HG03103 (cell line): ENCODE results near the gene POLR2H.

Experiments
- ATAC-seq: cut with Tn5 transposase; IDR thresholded peaks from one replicate; pipeline ENCODE4 v1.9.1; 2021; ENCODE audit warnings: low read depth; ENCODE audit not compliant: unreplicated experiment

POLR2H gene

DNA sequence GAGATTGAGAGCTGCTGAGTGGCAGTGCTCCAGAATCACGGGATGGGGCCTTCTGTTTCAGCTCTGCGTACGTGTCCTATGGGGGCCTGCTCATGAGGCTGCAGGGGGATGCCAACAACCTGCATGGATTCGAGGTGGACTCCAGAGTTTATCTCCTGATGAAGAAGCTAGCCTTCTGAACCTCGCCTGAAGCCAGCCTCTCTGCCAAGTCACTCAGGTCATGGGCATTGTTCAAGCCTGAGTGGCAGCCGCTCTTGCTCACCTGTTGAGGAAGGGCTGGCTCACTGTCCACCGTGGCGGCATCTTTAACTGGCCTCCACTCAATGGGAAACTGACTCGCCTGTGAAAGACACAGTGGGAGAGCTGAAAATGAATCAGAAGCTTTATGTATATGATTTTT, 6.6 kb downstream of the POLR2H start:
- no peak for ATAC-seq

DNA sequence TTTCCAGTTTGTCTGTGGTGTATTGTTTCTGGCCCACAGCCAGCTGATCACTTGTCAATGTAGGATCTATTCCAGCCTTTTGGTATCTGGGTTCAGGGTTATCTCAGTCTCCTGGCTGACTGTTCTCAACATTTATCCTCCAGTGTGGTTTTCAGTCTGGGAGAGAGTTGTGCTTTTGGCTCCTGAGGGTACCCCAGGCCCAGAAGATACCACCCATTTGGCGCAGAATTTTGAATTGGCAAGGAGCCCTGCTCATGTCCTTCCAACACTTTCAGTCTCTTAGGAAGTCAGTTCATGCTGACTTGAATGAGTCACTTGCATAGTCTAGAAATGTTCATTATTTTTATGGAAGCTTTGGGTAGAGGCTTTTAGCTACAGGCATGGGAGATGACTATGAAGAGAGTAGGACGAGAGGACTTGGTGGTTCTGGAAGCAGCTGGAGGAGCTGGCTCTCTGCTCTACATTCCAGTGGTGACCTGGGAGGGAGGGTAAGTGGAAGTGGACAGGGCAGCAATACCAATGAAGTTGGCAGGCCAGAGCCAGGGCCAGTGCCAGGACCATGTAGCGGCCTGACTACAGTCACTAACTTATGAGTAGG, 7.2 kb downstream of the POLR2H start:
- no peak for ATAC-seq

GRCh38 chr3:184371570-184372018, 10.1 kb downstream of the POLR2H start:
- ATAC-seq = no peak

DNA sequence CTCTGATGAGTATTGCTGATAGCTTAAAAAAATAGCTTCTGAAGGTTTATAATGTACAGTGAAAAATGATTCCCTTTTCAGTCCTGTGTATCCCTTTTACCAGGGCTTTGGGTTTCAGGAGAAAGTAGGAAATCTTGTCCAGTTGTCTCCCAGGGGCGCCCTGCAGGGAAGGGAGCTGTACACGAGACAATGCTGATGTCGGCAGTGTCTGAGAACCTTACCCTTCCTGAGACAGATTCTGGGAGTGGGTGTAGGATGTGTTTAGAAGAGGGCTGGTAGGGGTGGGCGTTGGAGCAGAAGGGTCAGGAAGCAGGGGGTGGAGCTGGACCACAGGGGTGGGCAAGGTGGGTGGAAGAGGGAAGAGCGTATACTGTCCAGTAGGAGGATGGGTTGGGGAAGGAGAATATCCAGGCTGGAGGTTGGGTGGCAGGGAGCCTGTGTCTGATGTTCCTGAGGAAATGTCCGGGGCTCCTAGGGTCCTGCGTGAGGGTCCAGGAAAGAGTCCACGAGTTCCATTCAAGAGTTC, 10.8 kb downstream of the POLR2H start:
- ATAC-seq = no peak

GRCh38 chr3:184372911-184373310, 11.4 kb downstream of the POLR2H start:
- no peak for ATAC-seq

- ATAC-seq = no peak
These were observed 11.9 kb downstream of the POLR2H start for GRCh38 chr3:184373422-184373821.

DNA sequence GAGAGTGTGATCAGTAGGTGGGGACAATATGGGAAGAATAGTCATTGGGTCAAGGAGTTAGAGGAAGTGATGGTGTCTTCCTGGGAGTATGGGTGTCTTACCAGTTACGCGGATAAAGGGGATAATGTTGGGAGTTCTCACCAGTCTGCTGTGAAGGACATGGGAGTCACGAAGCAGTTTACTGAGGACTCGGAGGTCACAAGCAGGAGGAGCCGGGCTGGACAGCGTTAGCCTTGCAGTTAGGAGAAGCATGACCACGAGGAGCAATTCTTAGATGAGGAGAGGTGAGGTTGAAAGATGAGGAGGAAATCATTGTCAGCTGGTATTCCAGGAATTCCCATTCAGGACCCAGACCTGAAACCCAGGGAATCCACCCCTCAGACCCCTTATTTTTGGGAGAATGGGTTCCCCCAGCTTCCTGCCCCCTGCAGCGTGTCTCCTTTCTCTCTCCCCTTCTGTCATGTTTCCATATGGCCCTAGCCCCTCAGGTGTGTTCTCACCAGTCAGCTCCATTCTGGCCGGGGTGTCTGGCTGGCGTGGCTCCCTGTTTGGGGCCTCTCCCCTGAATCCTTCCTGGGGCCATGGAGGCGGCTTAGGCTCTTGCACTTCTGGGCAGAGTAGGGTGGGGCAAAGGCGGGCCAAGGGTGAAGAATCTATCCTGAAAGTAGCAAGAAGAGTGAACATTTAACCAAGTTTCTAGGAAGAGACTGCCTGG, 14.4 kb downstream of the POLR2H start:
- ATAC-seq = no peak

DNA sequence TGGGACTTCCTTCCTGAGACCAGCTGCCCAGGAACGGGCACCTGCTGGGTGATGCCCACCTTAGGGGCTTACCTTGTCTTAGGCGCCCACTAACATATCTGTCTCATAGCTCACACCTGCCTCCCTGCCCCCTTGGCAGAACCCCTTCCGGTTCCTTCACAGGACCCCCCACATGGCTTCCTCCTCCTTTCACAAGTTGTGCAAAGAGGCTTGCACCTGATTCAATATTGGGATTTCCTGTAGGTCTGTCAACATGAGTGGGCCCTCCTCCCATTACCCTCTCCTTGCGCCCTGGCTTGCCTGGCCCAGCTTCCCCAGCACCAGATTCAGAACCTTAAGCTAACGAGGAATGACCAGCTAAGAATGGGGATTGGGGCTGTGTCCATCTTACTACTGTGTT, 15.9 kb downstream of the POLR2H start:
- no peak for ATAC-seq

GRCh38 chr3:184377882-184378445, 16.5 kb downstream of the POLR2H start, which contains the start of gene THPO:
Gene THPO (minus strand): TSS chr3:184378207. CDS start chr3:184376259, 1,948 bp downstream.
- ATAC-seq = no peak

DNA sequence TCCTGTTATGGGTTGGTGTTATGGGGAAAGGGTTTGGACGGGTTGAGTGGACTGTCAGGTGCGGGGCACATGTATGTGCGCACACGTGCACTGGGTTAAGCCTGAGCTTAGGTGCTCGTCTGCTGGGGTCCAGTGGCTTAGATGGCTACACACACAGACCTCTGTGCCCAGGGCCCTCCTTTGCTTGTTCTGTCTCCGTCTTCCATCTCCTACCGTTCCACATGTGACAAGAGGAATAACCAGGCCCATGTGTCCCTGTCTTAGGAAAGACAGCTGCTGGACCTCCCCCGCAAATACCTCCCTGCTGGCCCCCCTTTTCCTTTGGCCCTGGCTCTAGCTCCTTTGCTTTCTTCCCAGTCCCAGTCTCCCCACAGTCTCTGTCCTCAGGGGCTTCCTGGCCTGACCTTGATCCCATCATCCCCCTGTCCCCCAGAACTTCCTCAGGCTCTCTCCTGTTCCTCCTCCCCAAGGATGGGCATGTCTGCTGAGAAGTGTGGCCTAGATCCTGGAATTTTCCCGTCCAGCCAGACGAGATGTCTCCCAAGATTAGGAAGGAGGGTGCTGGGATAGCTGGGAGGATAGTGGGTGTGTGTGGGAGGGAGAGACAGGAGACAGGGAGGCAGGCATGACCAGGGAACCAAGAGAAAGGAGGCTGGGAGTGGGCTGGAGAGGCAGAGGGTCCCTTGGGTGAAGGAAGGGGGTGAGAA, 17.3 kb downstream of the POLR2H start:
- ATAC-seq = no peak

DNA sequence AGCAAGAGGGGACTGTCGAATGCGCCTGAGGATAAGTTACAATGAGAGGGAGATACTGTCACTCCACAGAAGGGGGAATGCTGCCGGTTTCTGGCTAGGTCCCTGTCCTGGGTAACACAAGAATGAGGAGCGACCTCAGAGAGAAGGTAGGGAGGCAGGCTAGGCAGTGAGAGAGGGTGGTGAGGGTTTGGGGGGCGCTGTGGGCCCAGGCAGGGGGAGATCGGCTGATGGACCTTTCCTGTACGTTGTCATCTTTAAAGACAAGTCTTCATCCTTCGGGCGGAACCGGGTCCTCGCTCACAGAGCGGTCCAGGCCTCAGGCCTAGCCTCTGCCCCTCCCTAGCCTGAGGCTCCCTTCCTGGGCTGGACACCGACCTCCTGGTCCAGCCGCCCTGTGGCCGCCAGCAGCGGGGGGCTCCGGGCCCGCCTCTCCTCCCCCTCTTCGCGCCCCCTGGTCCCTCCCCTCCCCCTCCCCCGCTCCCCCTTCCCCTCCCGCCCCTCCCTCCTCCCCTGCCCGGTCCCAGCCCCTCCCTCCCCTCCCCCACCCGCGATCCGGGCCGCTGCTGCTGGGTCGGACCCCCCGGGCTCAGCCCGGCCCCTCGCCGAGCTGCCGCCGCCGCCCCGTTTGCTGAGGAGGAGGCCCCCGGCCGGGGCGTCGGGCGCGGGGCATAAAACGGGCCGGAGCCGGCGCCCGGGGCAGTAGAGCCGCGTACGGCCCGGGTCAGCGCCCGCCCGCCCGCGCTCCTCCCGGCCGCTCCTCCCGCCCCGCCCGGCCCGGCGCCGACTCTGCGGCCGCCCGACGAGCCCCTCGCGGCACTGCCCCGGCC, 18.1 kb downstream of the POLR2H start, which contains the start of gene CHRD:
Gene CHRD (plus strand): TSS at position 697 of the 827 bp plus-strand sequence. CDS start 265 bp downstream, outside the sequence.
- no peak for ATAC-seq

DNA sequence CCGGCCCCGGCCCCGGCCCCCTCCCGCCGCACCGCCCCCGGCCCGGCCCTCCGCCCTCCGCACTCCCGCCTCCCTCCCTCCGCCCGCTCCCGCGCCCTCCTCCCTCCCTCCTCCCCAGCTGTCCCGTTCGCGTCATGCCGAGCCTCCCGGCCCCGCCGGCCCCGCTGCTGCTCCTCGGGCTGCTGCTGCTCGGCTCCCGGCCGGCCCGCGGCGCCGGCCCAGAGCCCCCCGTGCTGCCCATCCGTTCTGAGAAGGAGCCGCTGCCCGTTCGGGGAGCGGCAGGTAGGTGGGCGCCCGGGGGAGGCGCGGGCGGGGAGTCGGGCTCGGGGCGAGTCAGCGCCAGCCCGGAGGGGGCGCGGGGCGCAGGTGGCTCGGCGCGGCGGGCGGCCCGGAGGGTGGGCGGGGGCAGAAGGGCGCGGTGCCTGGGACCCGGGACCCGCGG, 18.7 kb downstream of the POLR2H start:
- ATAC-seq = no peak

DNA sequence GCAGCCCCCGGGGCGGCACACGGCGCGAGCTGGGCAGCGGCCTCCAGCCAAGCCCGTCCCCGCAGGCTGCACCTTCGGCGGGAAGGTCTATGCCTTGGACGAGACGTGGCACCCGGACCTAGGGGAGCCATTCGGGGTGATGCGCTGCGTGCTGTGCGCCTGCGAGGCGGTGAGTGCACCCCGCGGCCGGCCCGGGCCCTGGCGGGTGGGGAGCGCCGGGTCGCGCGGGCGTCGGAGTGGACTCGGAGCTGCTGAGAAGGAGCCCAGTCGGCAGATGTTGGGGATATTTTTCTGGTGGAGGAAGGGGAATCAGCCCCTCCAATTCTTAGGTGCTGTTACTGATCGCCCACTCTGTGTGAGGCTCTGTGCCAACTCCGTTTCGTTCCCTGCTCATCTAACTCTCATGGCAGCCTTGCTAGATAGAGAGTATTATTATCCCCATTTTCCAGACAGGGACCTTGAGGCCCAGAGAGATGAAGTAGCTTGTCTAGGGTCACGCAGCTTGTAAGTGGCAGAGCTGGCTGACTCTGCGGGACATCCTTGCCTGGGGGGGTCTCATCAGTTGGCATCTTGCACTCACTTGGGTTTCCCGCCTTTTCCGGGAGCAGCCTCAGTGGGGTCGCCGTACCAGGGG, 19.2 kb downstream of the POLR2H start:
- no peak for ATAC-seq

DNA sequence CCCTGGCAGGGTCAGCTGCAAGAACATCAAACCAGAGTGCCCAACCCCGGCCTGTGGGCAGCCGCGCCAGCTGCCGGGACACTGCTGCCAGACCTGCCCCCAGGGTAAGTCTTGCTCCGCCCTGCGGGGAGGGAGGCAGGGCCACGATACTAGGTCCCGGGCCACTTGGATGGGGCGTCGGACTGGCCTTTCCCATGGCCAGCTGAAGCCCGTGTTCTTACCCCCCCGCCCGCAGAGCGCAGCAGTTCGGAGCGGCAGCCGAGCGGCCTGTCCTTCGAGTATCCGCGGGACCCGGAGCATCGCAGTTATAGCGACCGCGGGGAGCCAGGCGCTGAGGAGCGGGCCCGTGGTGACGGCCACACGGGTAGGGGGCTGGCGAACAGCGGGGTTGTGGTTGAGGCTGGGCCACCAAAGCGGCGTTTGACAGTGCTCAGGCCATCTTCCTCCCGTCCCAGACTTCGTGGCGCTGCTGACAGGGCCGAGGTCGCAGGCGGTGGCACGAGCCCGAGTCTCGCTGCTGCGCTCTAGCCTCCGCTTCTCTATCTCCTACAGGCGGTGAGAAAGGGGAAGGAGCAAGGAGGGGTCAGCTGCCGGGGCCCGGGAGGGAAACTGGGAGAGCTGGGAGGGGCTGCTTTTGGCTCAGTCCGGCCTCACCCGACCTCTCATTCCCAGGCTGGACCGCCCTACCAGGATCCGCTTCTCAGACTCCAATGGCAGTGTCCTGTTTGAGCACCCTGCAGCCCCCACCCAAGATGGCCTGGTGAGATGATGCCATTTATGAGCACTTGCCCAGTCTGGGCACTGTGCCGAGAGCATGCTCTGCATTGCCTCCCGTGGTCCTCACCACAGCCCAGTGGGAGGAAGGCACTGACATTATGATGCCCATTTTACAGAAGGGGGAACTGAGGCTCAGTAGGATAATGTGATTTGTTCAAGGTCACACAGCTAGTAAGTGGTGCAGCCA, 20.0 kb downstream of the POLR2H start:
- no peak for ATAC-seq

GRCh38 chr3:184382326-184383032, 21.0 kb downstream of the POLR2H start:
- ATAC-seq = no peak

DNA sequence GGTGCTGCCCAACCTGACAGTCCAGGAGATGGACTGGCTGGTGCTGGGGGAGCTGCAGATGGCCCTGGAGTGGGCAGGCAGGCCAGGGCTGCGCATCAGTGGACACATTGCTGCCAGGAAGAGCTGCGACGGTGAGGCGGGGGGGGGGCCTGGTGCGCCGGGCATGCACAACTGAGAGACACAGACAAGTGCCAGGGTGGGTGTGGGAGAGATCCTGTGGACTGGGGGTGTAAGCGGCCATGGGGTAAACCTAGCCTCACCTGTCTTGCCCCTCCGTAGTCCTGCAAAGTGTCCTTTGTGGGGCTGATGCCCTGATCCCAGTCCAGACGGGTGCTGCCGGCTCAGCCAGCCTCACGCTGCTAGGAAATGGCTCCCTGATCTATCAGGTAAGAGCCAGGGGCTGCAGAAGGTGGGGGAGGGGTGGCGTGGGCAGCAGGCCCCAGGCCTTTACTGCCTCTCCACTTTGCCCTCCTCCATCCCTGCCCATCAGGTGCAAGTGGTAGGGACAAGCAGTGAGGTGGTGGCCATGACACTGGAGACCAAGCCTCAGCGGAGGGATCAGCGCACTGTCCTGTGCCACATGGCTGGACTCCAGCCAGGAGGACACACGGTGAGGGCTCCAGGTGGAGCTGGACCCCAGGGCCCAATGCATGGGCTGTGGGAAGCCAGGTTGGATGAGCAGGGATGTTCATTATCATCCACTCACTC, 21.7 kb downstream of the POLR2H start:
- no peak for ATAC-seq

- no peak for ATAC-seq
These were observed 22.8 kb downstream of the POLR2H start for GRCh38 chr3:184384342-184384741.
